Measurements from ENCODE around the gene XRCC3. TPM values are rescaled to one million over a fixed set of nuclear protein-coding genes. Genes with fewer than 3 reads are reported as not detected.

XRCC3 gene
- total RNA-seq, 2 donors from 2014 or later, result 31.5 to 47.4 TPM

GRCh38 chr14:103714063-103714724 is 1.1 kb downstream of the XRCC3 start:
- Mint-ChIP-seq H3K9me3 (no peaks in the 10 kb centered on the region), H3K27me3 (ENCODE audit: low read depth) (no peaks in the 10 kb centered on the region), H3K27ac (peak overlapping the region; percentile 76), H3K4me1 (ENCODE audit: low read depth) (peaks cover 49% of the 10 kb centered on the region), H3K4me3 (peak overlapping the region; percentile 85 to 93), H3K36me3 (ENCODE audit: insufficient read depth in 2 of 2) (peaks cover 0 to 7% of the 10 kb centered on the region in 2 donors)
- no peak for ATAC-seq (replicated peaks in 1 of 2)
- DNase-seq, result no peak

GRCh38 chr14:103713304-103714062 is 1.8 kb downstream of the XRCC3 start:
- peak overlapping the region; percentile 80 for H3K27ac Mint-ChIP-seq
- ATAC-seq (replicated peaks in 1 of 2) (no peak), DNase-seq (no peak)
- H3K4me3 Mint-ChIP-seq, result peak overlapping the region; percentile 85 to 93
- peaks cover 42% of the 10 kb centered on the region for H3K4me1 Mint-ChIP-seq (ENCODE audit: low read depth)
- H3K9me3 Mint-ChIP-seq, result no peaks in the 10 kb centered on the region
- no peaks in the 10 kb centered on the region for H3K27me3 Mint-ChIP-seq (ENCODE audit: low read depth)
- H3K36me3 Mint-ChIP-seq (ENCODE audit: insufficient read depth in 2 of 2), result peaks cover 0 to 9% of the 10 kb centered on the region in 2 donors

- ATAC-seq (replicated peaks in 1 of 2) (no peak), DNase-seq (no peak)
- H3K4me1 Mint-ChIP-seq (ENCODE audit: low read depth), result peaks cover 35% of the 10 kb centered on the region
- peak overlapping the region; percentile 80 for H3K27ac Mint-ChIP-seq
- peaks cover 0 to 9% of the 10 kb centered on the region in 2 donors for H3K36me3 Mint-ChIP-seq (ENCODE audit: insufficient read depth in 2 of 2)
- no peaks in the 10 kb centered on the region for H3K9me3 Mint-ChIP-seq
- H3K4me3 Mint-ChIP-seq, result peak overlapping the region in 1 of 2 donors; percentile 37
- no peaks in the 10 kb centered on the region for H3K27me3 Mint-ChIP-seq (ENCODE audit: low read depth)
These were observed 2.5 kb downstream of the XRCC3 start for GRCh38 chr14:103712633-103713247.

- DNase-seq (no peak), ATAC-seq (replicated peaks in 1 of 2) (no peak)
- Mint-ChIP-seq H3K27ac (no peak overlapping the region), H3K27me3 (ENCODE audit: low read depth) (no peaks in the 10 kb centered on the region), H3K9me3 (no peaks in the 10 kb centered on the region), H3K4me3 (no peak overlapping the region), H3K4me1 (ENCODE audit: low read depth) (peaks cover 28% of the 10 kb centered on the region), H3K36me3 (ENCODE audit: insufficient read depth in 2 of 2) (peaks cover 0 to 9% of the 10 kb centered on the region in 2 donors)
These were observed 3.5 kb downstream of the XRCC3 start for GRCh38 chr14:103711516-103712431.

GRCh38 chr14:103710771-103711377 is 4.4 kb downstream of the XRCC3 start:
- no peak for DNase-seq
- Mint-ChIP-seq H3K4me1 (ENCODE audit: low read depth) (peaks cover 28% of the 10 kb centered on the region), H3K9me3 (no peaks in the 10 kb centered on the region), H3K27ac (peak overlapping the region; percentile 60), H3K4me3 (no peak overlapping the region), H3K27me3 (ENCODE audit: low read depth) (no peaks in the 10 kb centered on the region), H3K36me3 (ENCODE audit: insufficient read depth in 2 of 2) (peaks cover 0 to 9% of the 10 kb centered on the region in 2 donors)
- no peak for ATAC-seq (replicated peaks in 1 of 2)

GRCh38 chr14:103709814-103710213 is 5.4 kb downstream of the XRCC3 start:
- no peak for ATAC-seq (replicated peaks in 1 of 2)
- Mint-ChIP-seq H3K27ac (no peak overlapping the region), H3K36me3 (ENCODE audit: insufficient read depth in 2 of 2) (peaks cover 0 to 9% of the 10 kb centered on the region in 2 donors), H3K27me3 (ENCODE audit: low read depth) (no peaks in the 10 kb centered on the region), H3K4me3 (no peak overlapping the region), H3K9me3 (no peaks in the 10 kb centered on the region), H3K4me1 (ENCODE audit: low read depth) (peaks cover 30% of the 10 kb centered on the region)
- DNase-seq, result no peak

- Mint-ChIP-seq H3K4me1 (ENCODE audit: low read depth) (peaks cover 27% of the 10 kb centered on the region), H3K9me3 (no peaks in the 10 kb centered on the region), H3K36me3 (ENCODE audit: insufficient read depth in 2 of 2) (peaks cover 0 to 11% of the 10 kb centered on the region in 2 donors), H3K27ac (no peak overlapping the region), H3K4me3 (no peak overlapping the region), H3K27me3 (ENCODE audit: low read depth) (no peaks in the 10 kb centered on the region)
- DNase-seq (no peak), ATAC-seq (replicated peaks in 1 of 2) (no peak)
These were observed 6.5 kb downstream of the XRCC3 start for GRCh38 chr14:103708750-103709187.

- H3K9me3 Mint-ChIP-seq, result no peaks in the 10 kb centered on the region
- ATAC-seq (replicated peaks in 1 of 2), result peak in 1 of 2 donors; percentile 5
- H3K4me3 Mint-ChIP-seq, result no peak overlapping the region
- no peak overlapping the region for H3K27ac Mint-ChIP-seq
- H3K4me1 Mint-ChIP-seq (ENCODE audit: low read depth), result peaks cover 16% of the 10 kb centered on the region
- no peaks in the 10 kb centered on the region for H3K27me3 Mint-ChIP-seq (ENCODE audit: low read depth)
- H3K36me3 Mint-ChIP-seq (ENCODE audit: insufficient read depth in 2 of 2), result peaks cover 0 to 7% of the 10 kb centered on the region in 2 donors
- no peak for DNase-seq
These were observed 7.7 kb downstream of the XRCC3 start for GRCh38 chr14:103707329-103708263.

GRCh38 chr14:103706551-103707328 is 8.5 kb downstream of the XRCC3 start:
- Mint-ChIP-seq H3K9me3 (no peaks in the 10 kb centered on the region), H3K27ac (no peak overlapping the region), H3K4me3 (no peak overlapping the region), H3K27me3 (ENCODE audit: low read depth) (no peaks in the 10 kb centered on the region), H3K4me1 (ENCODE audit: low read depth) (peaks cover 11% of the 10 kb centered on the region), H3K36me3 (ENCODE audit: insufficient read depth in 2 of 2) (peaks cover 0 to 7% of the 10 kb centered on the region in 2 donors)
- ATAC-seq (replicated peaks in 1 of 2) (no peak), DNase-seq (no peak)

- Mint-ChIP-seq H3K4me3 (no peak overlapping the region), H3K9me3 (no peaks in the 10 kb centered on the region), H3K27me3 (ENCODE audit: low read depth) (no peaks in the 10 kb centered on the region), H3K4me1 (ENCODE audit: low read depth) (peaks cover 6% of the 10 kb centered on the region), H3K36me3 (ENCODE audit: insufficient read depth in 2 of 2) (peaks cover 0 to 7% of the 10 kb centered on the region in 2 donors), H3K27ac (no peak overlapping the region)
- no peak for DNase-seq
- ATAC-seq (replicated peaks in 1 of 2), result no peak
These were observed 9.6 kb downstream of the XRCC3 start for GRCh38 chr14:103705504-103706284.
